Stimulated activated CD8-positive, alpha-beta memory T cell treated with anti-CD3 and anti-CD28 coated beads, Interleukin-15, amount 100 ng/mL, for 4 hours (primary cell): ENCODE measurements around the gene APOM.

Source experiments
- DNase-seq, 2 donors: peaks; one replicate each; pipeline ENCODE4 v3.0.0-alpha.2; 2020; ENCODE audit warnings: low read depth in 2 of 2

Gene APOM

DNA sequence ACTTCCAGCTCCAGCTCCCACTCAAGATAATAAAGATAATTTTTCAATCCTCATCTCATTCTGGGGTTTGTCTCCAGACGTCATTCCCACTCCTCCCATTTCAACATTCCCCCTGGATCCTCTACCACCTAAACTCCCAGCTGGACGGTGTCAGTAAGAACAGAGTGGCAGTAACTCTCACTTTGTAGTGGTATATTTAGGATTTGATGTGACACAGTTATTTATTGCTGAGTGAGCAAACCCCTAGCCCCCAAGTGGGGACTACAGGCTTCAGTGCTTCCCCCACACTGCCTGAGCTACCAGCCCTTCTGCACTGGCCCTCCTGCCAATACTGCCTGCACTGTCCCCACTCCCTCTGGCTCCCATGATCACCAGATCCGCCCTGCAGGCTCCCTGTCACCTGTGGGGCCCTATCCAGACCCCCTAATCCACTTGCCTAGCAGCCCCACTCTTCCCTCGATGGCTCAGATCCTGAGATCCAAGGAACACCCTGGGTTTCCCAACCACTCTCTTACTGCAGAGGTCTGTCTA lies 2.5 kb downstream of the APOM start:
- no peak for DNase-seq

DNA sequence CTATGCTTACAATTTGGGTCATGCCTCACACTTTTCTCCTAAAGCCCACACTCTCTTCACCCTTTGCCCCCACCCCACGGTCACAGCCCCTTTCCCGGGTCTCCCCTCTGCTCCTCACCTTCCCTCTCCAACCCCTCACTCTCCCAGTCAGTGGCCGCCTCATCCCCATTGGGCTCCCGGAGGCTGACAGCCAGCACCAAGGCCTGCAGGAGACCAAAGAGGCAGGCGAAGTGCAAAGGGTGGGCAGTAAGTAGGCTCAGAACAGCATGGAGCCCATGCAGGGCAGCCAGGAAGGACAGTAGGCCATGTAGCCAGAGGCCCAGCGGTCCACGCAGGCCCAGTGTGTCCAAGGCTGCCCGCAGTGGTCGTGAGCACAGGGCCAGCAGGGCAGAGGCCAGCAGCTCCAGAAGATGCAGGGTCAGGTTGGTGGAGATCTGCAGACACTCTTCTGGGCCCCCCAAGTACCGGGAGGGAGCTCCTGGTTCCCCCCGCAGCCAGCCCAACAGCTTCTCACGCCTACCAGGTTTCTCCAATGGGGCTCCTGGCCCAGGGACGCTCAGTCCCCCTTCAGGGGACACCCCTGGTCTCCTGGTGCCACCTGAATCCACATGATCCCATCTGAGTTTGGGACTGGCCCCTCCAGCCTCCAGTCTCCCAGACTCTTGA lies 3.4 kb downstream of the APOM start:
- DNase-seq, result no peak

DNA sequence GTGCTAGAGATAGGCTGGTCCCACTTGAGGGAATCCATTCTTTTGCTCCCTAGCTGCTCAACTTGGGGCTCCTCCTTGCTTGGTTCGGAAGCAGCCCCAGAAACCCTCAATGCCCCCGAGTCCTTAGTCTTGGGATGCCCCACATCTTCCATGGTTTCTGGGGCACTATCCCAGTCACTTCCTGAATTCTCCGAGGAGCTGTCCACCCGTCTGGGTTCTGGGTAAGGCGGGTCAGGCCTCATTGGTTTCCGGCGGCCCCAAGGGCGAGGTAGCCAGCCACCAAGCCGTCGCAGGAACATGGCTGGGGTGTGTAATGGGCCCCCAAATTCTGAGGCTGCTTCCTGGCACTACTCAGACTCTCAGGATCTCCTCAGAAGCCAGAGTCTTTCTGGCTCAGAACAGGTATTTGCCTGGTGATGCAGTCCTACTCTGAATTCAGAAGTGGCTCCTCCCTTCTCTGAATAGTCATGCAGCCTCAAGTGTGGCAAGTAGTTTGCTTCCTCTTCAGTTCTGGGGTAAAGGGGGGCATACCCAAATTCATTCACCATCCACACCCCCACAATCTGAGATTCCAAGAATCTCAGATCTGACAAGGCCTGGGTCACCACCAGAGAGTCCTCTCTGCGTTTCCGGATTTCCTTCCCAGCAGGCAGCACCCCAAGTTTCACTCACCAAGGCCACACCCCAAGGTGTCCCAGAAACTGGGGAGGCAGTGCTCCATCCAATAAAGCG lies 4.1 kb downstream of the APOM start:
- peak in 1 of 2 donors; percentile 9 for DNase-seq

DNA sequence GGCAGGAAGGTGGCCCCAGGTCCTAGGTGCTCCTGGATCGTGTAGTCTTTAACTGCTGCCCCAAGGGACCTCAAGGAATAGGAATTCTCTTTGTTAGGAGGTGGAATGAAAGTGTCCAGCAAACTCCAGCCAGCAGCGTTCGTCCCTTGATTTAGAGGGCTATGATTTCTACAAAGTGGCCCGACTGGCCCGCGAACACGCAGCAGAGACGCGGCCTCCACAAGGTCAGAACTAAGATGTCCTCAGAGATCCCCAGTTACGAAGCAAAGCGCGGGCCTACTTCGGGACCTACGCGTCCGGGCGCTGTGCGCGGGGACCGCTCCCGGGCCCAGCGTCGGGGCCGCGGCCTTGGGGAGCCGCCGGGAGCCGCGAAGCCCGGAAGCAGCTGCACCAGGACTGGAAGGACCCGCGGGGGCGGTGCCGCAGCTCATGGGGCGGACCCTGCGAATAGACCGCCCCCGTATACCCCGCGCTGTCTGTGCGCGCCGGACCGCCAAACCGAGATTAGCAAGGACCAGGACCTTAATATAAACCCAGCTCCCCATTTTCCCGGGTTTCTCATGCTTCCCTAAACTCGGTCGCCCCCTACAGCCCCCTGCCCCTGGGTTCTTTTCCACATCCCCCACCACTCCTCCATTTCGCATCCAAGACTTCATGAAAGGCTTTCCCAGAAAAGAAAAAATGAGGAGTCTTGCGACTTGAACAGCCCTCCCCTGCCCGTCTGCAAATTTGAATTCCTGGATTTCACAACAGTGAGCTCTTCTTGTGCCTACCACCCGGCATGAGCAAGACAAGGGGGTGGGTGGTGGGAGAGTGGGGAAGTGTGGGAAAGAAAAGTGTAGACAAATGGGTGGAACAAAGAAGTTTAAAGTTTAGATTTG lies 4.9 kb downstream of the APOM start, which contains the start of gene C6orf47:
TSS of gene C6orf47 (minus strand) at position 398 of the 881 bp plus-strand sequence. CDS start 831 bp downstream, outside the sequence.
- peak in 1 of 2 donors; percentile 46 for DNase-seq

DNA sequence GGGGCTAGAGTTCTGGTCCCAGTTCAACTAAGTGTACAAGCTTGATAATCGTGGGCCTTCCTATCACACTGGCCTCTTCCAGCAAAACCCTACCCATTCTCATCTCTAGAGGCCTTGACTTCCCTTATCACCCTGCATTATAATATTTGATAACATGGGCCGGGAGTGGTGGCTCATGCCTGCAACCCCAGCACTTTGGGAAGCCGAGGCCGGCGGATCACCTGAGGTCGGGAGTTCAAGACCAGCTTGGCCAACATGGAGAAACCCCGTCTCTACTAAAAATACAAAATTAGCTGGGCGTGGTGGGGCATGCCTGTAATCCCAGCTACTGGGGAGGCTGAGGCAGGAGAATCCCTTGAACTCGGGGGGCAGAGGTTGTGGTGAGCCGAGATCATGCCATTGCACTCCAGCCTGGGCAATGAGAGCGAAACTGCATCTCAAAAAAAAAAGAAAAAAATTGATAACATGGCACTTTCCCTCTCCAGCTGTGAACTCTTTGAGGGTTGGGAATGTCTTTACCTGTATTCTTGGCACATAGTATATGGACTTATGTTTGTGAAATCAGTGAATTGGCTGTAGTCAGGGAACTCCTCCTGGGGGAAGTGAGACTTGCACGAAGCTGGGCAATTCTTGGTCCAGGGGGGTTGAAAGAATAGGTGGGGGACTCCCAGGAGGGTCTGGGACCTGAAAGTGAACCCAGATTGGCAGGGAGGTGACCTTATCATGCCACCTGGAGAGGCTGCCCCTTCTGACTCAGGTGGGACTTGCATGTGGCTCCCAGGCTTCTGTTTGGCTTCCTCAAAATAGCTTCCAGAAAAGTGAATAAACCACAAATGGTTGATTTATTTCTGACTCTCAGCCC lies 5.8 kb downstream of the APOM start:
- no peak for DNase-seq

DNA sequence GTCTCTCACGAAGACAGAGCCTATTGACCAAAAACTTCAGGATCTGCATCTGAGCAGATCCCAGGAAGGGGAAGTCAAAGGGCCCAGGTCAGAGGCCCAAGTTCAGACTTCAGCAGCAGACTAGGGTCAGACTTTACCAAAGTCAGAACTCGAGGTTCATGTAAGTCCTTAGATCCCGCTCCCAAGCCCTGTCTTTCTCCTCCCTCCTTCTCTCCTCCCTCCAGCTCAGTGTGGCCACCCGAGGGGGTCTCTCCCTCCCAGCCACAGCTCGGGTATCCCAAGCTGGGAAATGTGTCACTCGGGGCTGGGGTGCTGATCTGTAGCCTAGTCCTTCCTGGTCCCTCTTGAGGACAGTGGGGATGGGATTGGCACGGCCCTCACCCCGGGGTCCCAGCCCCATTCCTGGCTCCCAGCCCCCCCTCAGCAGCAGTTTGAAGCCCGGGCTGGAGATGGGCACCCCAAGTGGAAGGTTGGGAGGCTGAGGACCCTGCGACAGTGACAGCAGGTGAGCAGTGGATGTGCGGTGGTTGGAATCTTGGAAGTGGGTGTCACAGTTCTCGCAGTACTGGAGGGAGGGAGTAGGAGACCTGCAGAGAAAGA lies 6.5 kb downstream of the APOM start:
- no peak for DNase-seq

DNA sequence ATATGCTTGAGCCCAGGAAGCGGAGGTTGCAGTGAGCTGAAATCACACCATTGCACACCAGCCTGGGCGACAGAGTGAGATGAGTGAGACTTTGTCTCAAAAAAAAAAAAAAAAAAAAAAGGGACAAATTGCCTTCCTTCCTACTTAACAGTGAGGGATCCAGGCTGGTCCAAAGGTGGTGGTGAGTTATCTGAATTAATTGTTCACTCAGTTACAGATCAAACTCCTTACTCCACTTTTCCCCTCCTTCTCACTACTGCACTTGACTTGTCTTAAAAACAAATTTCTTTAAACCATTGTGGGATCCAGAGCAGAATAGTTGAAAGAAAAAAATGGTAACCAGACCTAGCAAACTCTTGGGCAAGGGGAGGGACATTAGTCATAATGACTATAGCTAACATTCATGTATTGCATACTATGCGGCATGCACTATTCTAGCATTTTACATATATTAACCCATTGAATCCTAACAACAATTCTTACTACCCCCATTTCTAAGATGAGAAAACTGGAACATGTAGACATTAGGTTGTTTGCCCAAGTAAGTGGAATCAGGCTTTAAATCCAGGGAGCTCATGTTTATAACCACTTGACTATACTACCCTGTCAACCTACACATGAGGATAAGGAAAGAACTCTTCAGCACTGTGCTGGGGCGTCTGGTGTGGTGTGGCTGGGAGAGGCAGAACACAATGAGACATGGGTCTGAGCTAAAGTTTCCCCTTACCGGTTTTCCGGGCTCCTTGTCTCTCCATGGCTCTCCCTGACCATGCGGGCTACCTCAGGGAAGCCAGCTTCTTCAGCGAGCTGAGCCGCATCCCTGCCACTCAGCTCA lies 7.6 kb downstream of the APOM start:
- DNase-seq, result no peak

DNA sequence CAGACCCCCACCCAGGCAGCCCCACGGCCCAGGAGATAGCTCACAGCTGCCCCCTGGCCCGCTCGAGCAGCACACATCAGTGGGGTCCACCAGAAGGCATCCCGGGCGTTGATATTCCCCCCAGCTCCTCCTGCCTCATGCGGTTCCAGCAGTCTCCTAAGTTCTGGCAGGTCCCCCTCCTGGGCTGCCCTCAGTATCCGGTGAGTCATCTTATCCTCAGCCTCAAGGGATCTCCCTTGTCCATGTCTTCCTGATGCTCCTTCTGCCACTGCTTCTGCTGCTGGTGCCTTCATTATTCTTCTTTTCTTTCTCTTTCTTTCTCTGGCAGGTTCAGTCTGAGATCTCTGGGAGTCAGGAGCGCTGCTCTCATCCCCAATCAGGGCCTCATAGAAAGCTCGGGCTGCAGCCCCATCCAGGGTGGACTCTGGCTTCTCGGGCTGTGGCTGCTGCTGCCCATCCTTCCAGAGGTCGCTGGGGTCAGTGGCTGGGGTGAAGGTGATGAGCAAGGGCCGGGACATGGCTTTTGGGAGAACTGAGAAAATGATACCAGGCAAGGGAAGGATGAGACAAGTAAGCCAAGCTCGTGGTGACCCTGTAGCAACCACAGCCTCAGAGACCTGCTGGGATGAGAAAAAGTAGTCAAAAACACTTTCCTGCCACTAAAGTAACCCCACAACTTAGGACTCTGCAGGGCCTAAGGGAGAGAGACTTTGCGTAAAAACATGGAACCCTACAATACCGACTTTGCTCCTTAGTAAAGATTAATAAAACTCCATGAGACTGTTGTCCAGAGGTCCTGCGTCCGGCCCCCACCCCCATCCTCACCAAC lies 8.5 kb downstream of the APOM start:
- no peak for DNase-seq

DNA sequence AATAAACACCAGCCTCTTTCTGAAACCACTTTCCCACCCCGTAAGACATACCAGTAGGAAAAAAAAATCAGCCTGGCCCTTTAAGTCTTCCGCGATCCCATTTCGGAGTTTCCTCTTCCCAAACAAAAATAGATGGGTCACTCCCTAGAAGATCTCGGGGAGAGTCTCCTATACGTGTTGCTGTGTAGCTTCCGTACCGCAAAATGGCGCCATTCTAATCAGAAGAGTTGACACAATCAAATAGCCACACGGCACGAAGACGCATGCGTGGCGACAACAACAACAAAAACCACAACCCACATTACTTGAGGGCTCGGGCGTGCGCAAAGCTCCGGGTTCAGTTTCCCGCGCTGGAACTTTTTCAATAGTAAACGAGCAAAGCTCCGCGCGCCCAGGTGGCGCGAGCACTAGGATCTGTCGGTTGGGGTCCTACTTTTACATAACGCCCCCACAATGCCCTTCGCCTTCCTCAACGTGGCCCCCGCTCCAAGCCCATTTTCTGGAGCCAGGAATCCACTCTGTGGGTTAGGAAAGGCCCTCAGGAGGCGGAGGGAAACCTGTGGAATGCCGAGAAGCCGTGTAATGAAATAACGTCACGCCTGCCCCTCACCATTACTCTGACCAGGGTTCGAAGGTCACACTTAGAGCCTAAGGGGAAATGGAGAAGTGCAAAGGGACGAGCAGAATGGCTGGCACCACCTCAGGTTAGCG lies 9.3 kb downstream of the APOM start, which contains the start of gene GPANK1:
TSS of gene GPANK1 (minus strand) at position 208 of the 711 bp plus-strand sequence. CDS start 519 bp downstream, outside the sequence.
- peak; percentile 72 to 81 for DNase-seq

DNA sequence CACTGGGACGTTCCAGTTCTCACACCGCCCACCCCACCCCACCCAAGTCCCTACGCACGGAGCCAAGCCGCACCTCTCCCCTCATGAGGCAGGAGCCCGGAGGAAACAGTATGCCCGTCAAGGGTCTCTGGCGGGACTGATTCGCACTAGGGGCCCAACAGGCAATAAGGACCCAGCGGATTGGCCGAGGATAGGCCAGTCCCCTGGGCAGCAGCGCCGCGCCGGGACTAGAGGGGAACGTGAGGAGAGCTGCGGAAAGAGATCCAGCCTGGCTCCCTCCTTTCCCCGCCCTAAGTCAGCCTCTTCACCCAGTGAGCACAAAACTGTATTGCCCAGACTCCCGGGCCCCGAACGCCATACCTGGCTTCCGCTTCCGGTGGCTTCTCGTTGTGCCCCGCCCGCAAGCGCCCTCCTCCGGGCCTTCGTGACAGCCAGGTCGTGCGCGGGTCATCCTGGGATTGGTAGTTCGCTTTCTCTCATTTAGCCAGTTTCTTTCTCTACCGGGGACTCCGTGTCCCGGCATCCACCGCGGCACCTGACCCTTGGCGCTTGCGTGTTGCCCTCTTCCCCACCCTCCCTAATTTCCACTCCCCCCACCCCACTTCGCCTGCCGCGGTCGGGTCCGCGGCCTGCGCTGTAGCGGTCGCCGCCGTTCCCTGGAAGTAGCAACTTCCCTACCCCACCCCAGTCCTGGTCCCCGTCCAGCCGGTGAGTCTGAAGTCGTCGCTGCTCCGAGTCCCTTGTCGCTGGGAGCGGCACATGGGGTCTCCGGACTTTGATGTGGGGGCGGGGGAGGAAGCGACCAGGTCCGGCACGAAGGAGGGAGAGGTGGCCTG lies 10.0 kb downstream of the APOM start, which contains the start of gene CSNK2B:
TSS of gene CSNK2B (plus strand) at position 580 of the 836 bp plus-strand sequence. CDS start 752 bp downstream, outside the sequence.
- peak; percentile 95 to 98 for DNase-seq

DNA sequence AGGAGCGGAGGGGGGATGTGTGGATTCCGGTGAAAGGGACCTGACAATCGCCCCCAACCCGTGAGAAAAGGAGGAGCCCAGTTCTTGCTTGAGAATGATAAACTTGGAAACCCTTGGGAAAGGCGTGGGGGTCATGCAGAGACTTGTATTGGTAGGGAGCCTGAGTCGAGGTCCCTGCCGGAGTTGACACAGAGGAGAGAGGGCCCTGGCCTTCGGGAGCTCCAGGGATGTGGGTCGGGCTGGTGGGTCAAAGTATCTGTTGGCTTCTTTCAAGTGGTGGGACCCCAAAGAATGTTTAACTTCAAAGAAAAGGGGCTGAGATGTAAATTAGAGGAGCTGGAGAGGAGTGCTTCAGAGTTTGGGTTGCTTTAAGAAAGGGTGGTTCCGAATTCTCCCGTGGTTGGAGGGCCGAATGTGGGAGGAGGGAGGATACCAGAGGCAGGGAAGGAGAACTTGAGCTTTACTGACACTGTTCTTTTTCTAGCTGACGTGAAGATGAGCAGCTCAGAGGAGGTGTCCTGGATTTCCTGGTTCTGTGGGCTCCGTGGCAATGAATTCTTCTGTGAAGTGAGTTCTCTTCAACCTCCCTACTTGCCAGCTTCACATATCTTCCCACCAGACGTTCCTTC lies 10.8 kb downstream of the APOM start:
- DNase-seq, result no peak

DNA sequence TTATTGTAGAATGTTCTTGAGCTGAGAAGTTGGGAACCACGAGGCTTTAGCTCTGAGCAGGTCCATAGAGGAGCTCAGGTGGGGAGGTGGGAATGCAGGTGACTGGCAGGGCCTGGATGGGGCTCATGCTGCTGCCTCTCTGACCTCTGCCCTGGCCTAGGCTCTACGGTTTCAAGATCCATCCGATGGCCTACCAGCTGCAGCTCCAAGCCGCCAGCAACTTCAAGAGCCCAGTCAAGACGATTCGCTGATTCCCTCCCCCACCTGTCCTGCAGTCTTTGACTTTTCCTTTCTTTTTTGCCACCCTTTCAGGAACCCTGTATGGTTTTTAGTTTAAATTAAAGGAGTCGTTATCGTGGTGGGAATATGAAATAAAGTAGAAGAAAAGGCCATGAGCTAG lies 14.0 kb downstream of the APOM start, which contains the start of gene LY6G5B:
TSS of gene LY6G5B (plus strand) at position 301 of the 400 bp plus-strand sequence. CDS start 975 bp downstream, outside the sequence.
- no peak for DNase-seq

DNA sequence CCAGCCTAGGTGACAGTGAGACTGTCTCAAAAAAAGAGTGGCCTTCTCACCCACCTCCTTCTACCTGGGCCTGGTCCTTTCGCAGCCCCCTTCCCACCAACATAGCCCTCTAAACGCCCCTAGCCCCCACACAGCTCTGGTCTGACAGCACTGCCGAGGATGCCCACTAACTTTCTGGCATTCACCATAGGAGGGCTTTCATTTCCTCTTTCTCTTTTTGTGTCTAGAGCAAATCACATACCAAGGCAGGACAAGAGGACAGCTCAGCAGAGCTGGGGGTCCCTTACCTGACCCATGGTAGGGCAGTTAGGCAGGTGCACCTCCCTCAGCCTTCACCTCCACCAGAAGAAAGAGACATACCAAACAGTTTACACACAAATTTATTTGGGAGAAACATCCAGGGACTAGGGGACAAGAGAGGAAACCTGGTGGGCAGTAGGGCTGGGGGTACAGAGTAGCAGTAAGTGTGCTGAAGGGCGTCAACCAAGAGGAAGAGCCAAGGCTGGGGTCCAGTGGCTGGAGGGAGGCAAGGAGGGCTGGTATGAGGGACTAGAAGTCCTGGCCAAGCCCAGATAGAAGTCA lies 20.7 kb downstream of the APOM start:
- no peak for DNase-seq

DNA sequence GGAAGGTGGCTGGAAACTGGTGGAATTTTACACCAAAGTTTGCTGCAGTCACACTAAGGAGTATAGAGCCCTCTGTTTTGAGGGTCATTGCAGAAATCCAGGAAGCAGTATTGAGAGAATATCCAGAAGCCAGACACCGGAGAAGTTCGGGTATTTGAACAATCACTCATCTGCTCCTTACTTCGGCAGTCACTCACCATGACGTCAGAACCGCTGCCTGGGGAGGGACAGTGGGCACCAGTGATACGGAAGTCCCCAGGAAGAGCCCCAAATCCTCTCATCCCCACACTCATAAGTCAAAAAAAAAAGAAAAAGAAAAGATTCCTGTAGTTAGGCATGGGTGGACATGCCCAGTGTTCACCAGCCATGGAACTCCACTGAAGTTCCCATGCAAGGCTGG lies 21.2 kb downstream of the APOM start:
- no peak for DNase-seq

DNA sequence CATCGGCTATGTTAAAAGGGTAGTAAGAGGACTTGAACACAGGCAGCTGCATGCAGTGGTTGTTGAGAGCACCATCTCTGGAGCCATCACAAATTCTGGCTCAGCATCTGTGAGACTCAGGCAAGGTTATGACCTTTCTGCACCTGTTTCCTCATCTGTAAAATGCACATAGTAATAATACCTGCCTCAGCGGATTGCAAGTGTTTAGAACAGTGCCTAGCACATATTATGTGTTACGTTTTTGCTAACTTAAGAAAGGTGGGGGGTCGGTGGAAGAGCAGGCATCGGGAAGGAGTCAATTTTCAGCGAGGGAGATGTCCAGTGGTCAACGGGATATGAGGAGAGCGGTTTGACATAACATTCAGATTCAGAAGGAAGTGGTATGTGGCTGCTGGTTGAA lies 22.3 kb downstream of the APOM start:
- no peak for DNase-seq
